ENCODE results near the gene PLN.

GRCh38 chr6:118584911-118585310 is 36.8 kb downstream of the PLN start:
- TF ChIP-seq POLR2A (IDR thresholded peaks at IDR 0.05) (no peak), POLR2AphosphoS5 (IDR thresholded peaks at IDR 0.05; ENCODE audit: insufficient read depth in 1 of 2, low read depth in 1 of 2) (no peak)
- TF ChIP-seq, protein P1, sequence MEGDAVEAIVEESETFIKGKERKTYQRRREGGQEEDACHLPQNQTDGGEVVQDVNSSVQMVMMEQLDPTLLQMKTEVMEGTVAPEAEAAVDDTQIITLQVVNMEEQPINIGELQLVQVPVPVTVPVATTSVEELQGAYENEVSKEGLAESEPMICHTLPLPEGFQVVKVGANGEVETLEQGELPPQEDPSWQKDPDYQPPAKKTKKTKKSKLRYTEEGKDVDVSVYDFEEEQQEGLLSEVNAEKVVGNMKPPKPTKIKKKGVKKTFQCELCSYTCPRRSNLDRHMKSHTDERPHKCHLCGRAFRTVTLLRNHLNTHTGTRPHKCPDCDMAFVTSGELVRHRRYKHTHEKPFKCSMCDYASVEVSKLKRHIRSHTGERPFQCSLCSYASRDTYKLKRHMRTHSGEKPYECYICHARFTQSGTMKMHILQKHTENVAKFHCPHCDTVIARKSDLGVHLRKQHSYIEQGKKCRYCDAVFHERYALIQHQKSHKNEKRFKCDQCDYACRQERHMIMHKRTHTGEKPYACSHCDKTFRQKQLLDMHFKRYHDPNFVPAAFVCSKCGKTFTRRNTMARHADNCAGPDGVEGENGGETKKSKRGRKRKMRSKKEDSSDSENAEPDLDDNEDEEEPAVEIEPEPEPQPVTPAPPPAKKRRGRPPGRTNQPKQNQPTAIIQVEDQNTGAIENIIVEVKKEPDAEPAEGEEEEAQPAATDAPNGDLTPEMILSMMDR (IDR thresholded peaks at IDR 0.05): no peak

All from vagina (tissue), 2 donors.